Chondrocyte (in vitro differentiated cells): ENCODE measurements around the gene MCM9. TPM values are rescaled to one million over a fixed set of nuclear protein-coding genes. Genes with fewer than 3 reads are reported as not detected.

Source experiments
- DNase-seq: peaks from one replicate; pipeline ENCODE4 v3.0.0; 2021; ENCODE audit warnings: mixed read lengths, low spot score
- H3K27ac Mint-ChIP-seq: one replicate; pipeline ENCODE4 v1.8.0; 2021; ENCODE audit warnings: mild to moderate bottlenecking, moderate library complexity, mixed read lengths; ENCODE audit not compliant: unreplicated experiment
- H3K27me3 Mint-ChIP-seq: 2 replicates; pipeline ENCODE4 v1.8.0; 2021; ENCODE audit warnings: low read depth, mixed read lengths
- H3K36me3 Mint-ChIP-seq: 2 replicates; pipeline ENCODE4 v1.8.0; 2021; ENCODE audit warnings: low read depth, mixed read lengths
- H3K4me1 Mint-ChIP-seq: 2 replicates; pipeline ENCODE4 v1.8.0; 2021; ENCODE audit warnings: low read depth, mild to moderate bottlenecking, mixed read lengths
- H3K4me3 Mint-ChIP-seq: one replicate; pipeline ENCODE4 v1.8.0; 2021; ENCODE audit warnings: mild to moderate bottlenecking, moderate library complexity, mixed read lengths; ENCODE audit not compliant: unreplicated experiment
- H3K9me3 Mint-ChIP-seq: 2 replicates; pipeline ENCODE4 v1.8.0; 2021; ENCODE audit warnings: low read depth, mixed read lengths
- CTCF ChIP-seq: fragments of 200-600 bp; sonication (generic); IDR thresholded peaks from 2 replicates; pipeline ENCODE4 v1.5.0; 2021; ENCODE audit warnings: antibody characterized with exemption, mild to moderate bottlenecking, moderate library complexity
- total RNA-seq: library from RNA; stranded (reverse); gene quantifications from 3 replicates; pipeline ENCODE4 v1.2.1, GENCODE V29; 2021

The MCM9 gene
- total RNA-seq, 1 donor from 2014 or later: 9.9 TPM

GRCh38 chr6:118856301-118856700, 78.7 kb downstream of the MCM9 start:
- Mint-ChIP-seq H3K4me1 (peaks cover 8% of the 10 kb centered on the region), H3K4me3 (no peak overlapping the region), H3K9me3 (peaks cover 3% of the 10 kb centered on the region), H3K27me3 (no peaks in the 10 kb centered on the region), H3K27ac (no peak overlapping the region), H3K36me3 (peaks cover 1% of the 10 kb centered on the region)
- TF ChIP-seq CTCF: no peak
- DNase-seq: no peak

- H3K9me3 Mint-ChIP-seq: peaks cover 3% of the 10 kb centered on the region
Measured at GRCh38 chr6:118853408-118853807, 81.6 kb downstream of the MCM9 start.

GRCh38 chr6:118844915-118845314, 90.0 kb downstream of the MCM9 start:
- no peak for DNase-seq
- H3K4me3 Mint-ChIP-seq: no peak overlapping the region
- H3K4me1 Mint-ChIP-seq: peaks cover 6% of the 10 kb centered on the region
- H3K27ac Mint-ChIP-seq: no peak overlapping the region
- H3K27me3 Mint-ChIP-seq: no peaks in the 10 kb centered on the region
- H3K9me3 Mint-ChIP-seq: no peaks in the 10 kb centered on the region
- peaks cover under 1% of the 10 kb centered on the region for H3K36me3 Mint-ChIP-seq
- no peak for TF ChIP-seq CTCF

More at GRCh38 chr6:118853408-118853807, 81.6 kb downstream of the MCM9 start:
- H3K27ac Mint-ChIP-seq: no peak overlapping the region
- no peak for DNase-seq
- no peak for TF ChIP-seq CTCF
- H3K4me1 Mint-ChIP-seq: peaks cover 8% of the 10 kb centered on the region
- no peaks in the 10 kb centered on the region for H3K36me3 Mint-ChIP-seq
- H3K4me3 Mint-ChIP-seq: no peak overlapping the region
- H3K27me3 Mint-ChIP-seq: no peaks in the 10 kb centered on the region

- no peaks in the 10 kb centered on the region for H3K27me3 Mint-ChIP-seq
- TF ChIP-seq CTCF: no peak
- peaks cover 6% of the 10 kb centered on the region for H3K4me1 Mint-ChIP-seq
- peaks cover 3% of the 10 kb centered on the region for H3K9me3 Mint-ChIP-seq
- peaks cover 10% of the 10 kb centered on the region for H3K36me3 Mint-ChIP-seq
- no peak overlapping the region for H3K4me3 Mint-ChIP-seq
- DNase-seq: no peak
- no peak overlapping the region for H3K27ac Mint-ChIP-seq
Measured at GRCh38 chr6:118843685-118844390, 91.1 kb downstream of the MCM9 start.

- no peak for TF ChIP-seq CTCF
Measured at GRCh38 chr6:118830691-118831090, 104.3 kb downstream of the MCM9 start.

More at GRCh38 chr6:118830691-118831090, 104.3 kb downstream of the MCM9 start:
- H3K4me1 Mint-ChIP-seq: no peaks in the 10 kb centered on the region
- no peaks in the 10 kb centered on the region for H3K27me3 Mint-ChIP-seq
- H3K9me3 Mint-ChIP-seq: peaks cover 6% of the 10 kb centered on the region
- no peak overlapping the region for H3K4me3 Mint-ChIP-seq
- DNase-seq: no peak
- peaks cover 11% of the 10 kb centered on the region for H3K36me3 Mint-ChIP-seq
- no peak overlapping the region for H3K27ac Mint-ChIP-seq
